Mesenchymal stem cell (in vitro differentiated cells and primary cell): ENCODE data around the gene ARHGAP12.

ENCODE experiments used
- DNase-seq: peaks from one replicate; pipeline ENCODE4 v3.0.0-alpha.2; 2013
- H2AFZ ChIP-seq: one replicate; pipeline ENCODE4 v1.6.1; 2013; ENCODE audit warnings: low read depth, mild to moderate bottlenecking, control low read depth, inconsistent platforms, low read length, moderate library complexity
- H2AK5ac ChIP-seq: 2 replicates; pipeline ENCODE4 v1.6.1; 2013; ENCODE audit warnings: low read length, moderate library complexity, mild to moderate bottlenecking, inconsistent platforms; ENCODE audit not compliant: severe bottlenecking
- H2BK120ac ChIP-seq: one replicate; pipeline ENCODE4 v1.6.1; 2013; ENCODE audit warnings: low read depth, mild to moderate bottlenecking, inconsistent platforms, low read length, moderate library complexity
- H2BK12ac ChIP-seq, 2 experiments: one replicate each; pipeline ENCODE4 v1.6.1; 2013; ENCODE audit warnings: inconsistent platforms in 2 of 2, low read length in 2 of 2, mild to moderate bottlenecking in 2 of 2, moderate library complexity in 2 of 2, control low read depth in 1 of 2
- H2BK15ac ChIP-seq: one replicate; pipeline ENCODE4 v1.6.1; 2013; ENCODE audit warnings: mild to moderate bottlenecking, low read depth, inconsistent platforms; ENCODE audit not compliant: poor library complexity, severe bottlenecking
- H2BK5ac ChIP-seq: 2 replicates; pipeline ENCODE4 v1.6.1; 2013; ENCODE audit warnings: low read depth, mild to moderate bottlenecking, low read length, control low read depth, inconsistent platforms; ENCODE audit not compliant: poor library complexity, severe bottlenecking
- H3K14ac ChIP-seq, 2 experiments: one replicate each; pipeline ENCODE4 v1.6.1; 2013; ENCODE audit warnings: inconsistent platforms in 2 of 2, low read length in 2 of 2, control low read depth in 1 of 2, mild to moderate bottlenecking in 1 of 2, moderate library complexity in 1 of 2
- H3K18ac ChIP-seq, 2 experiments: one replicate each; pipeline ENCODE4 v1.6.1; 2013; ENCODE audit warnings: inconsistent platforms in 2 of 2, low read length in 2 of 2, control low read depth in 1 of 2, low read depth in 1 of 2, mild to moderate bottlenecking in 1 of 2
- H3K23ac ChIP-seq, 2 experiments: one replicate each; pipeline ENCODE4 v1.6.1; 2013; ENCODE audit warnings: inconsistent platforms in 2 of 2, low read length in 2 of 2, mild to moderate bottlenecking in 2 of 2, moderate library complexity in 2 of 2, control low read depth in 1 of 2
- H3K27ac ChIP-seq: 2 replicates; pipeline ENCODE4 v1.5.1; 2013; ENCODE audit warnings: mild to moderate bottlenecking, moderate library complexity, low read length, control low read depth, inconsistent platforms; ENCODE audit not compliant: poor library complexity, severe bottlenecking
- H3K27me3 ChIP-seq, 2 experiments: 2 replicates each; pipeline versions ENCODE4 v1.6.1 to v1.7.0; 2013; ENCODE audit warnings: low read length in 2 of 2, mild to moderate bottlenecking in 2 of 2, moderate library complexity in 2 of 2, control low read depth in 1 of 2, inconsistent platforms in 1 of 2; ENCODE audit not compliant: control insufficient read depth in 1 of 2, insufficient read depth in 1 of 2
- H3K36me3 ChIP-seq, 2 experiments: 2 replicates each; pipeline versions ENCODE4 v1.6.1 to v1.7.0; 2013; ENCODE audit warnings: low read length in 2 of 2, control low read depth in 1 of 2, inconsistent platforms in 1 of 2, low read depth in 1 of 2, mild to moderate bottlenecking in 1 of 2; ENCODE audit not compliant: insufficient read depth in 2 of 2, control insufficient read depth in 1 of 2
- H3K4ac ChIP-seq, 2 experiments: one replicate each; pipeline ENCODE4 v1.6.1; 2013; ENCODE audit warnings: inconsistent platforms in 2 of 2, low read length in 2 of 2, mild to moderate bottlenecking in 2 of 2, moderate library complexity in 2 of 2, control low read depth in 1 of 2, low read depth in 1 of 2
- H3K4me1 ChIP-seq: 2 replicates; pipeline ENCODE4 v1.6.1; 2013; ENCODE audit warnings: low read depth, low read length, control low read depth; ENCODE audit not compliant: control insufficient read depth, insufficient read depth
- H3K4me2 ChIP-seq: 2 replicates; pipeline ENCODE4 v1.6.1; 2013; ENCODE audit warnings: low read length, mild to moderate bottlenecking, inconsistent platforms; ENCODE audit not compliant: poor library complexity, severe bottlenecking
- H3K4me3 ChIP-seq, 2 experiments: 2 replicates each; pipeline versions ENCODE4 v1.5.1 to v1.7.0; 2013; ENCODE audit warnings: low read length in 2 of 2, mild to moderate bottlenecking in 2 of 2, control low read depth in 1 of 2, low read depth in 1 of 2; ENCODE audit not compliant: insufficient read depth in 1 of 2
- H3K79me1 ChIP-seq: replicated peaks from 2 replicates; pipeline ENCODE4 v1.6.1; 2013; ENCODE audit warnings: mild to moderate bottlenecking, control low read depth, low read length, inconsistent platforms; ENCODE audit not compliant: poor library complexity, severe bottlenecking
- H3K9ac ChIP-seq: 2 replicates; pipeline ENCODE4 v1.7.0; 2013; ENCODE audit warnings: mild to moderate bottlenecking, low read length, moderate library complexity
- H3K9me3 ChIP-seq: 2 replicates; pipeline ENCODE4 v1.7.0; 2013; ENCODE audit warnings: mild to moderate bottlenecking, low read length; ENCODE audit not compliant: control insufficient read depth
- H4K8ac ChIP-seq: one replicate; pipeline ENCODE4 v1.6.1; 2013; ENCODE audit warnings: inconsistent platforms, mild to moderate bottlenecking, low read length, moderate library complexity
- H4K91ac ChIP-seq: one replicate; pipeline ENCODE4 v1.6.1; 2013; ENCODE audit warnings: mild to moderate bottlenecking, low read length, inconsistent platforms
- WGBS: methylation state at CpG from one replicate; pipeline ENCODE4 v1.1.7; 2013; ENCODE audit warnings: mixed read lengths; 5-methylcytosine and 5-hydroxymethylcytosine counted together

ARHGAP12 gene

GRCh38 chr10:31836569-31837406, 91.8 kb downstream of the ARHGAP12 start:
- 74% methylated on average over 7 of the region's 9 CpGs for WGBS
- no peak overlapping the region for H3K23ac ChIP-seq
- no peak overlapping the region for H3K9ac ChIP-seq
- no peak overlapping the region for H4K8ac ChIP-seq
- peaks cover 6% of the 10 kb centered on the region for H3K79me1 ChIP-seq
- no peak overlapping the region for H2AFZ ChIP-seq
- H3K4me2 ChIP-seq = no peak overlapping the region
- peaks cover 0 to 47% of the 10 kb centered on the region in 2 experiments for H3K36me3 ChIP-seq
- H3K14ac ChIP-seq = no peak overlapping the region
- no peak overlapping the region for H2BK12ac ChIP-seq
- H3K4me1 ChIP-seq = no peaks in the 10 kb centered on the region
- no peak overlapping the region for H3K4me3 ChIP-seq
- H3K9me3 ChIP-seq = no peaks in the 10 kb centered on the region
- H3K27me3 ChIP-seq = no peaks in the 10 kb centered on the region
- DNase-seq = peak; percentile 48
- no peak overlapping the region for H2BK120ac ChIP-seq
- H3K4ac ChIP-seq = no peak overlapping the region
- no peak overlapping the region for H2BK15ac ChIP-seq
- H4K91ac ChIP-seq = no peak overlapping the region
- no peak overlapping the region for H3K18ac ChIP-seq
- no peak overlapping the region for H2BK5ac ChIP-seq
- H3K27ac ChIP-seq = no peak overlapping the region
- H2AK5ac ChIP-seq = peak overlapping the region; percentile 2

GRCh38 chr10:31833753-31834152, 94.9 kb downstream of the ARHGAP12 start:
- no peak overlapping the region for H2BK15ac ChIP-seq
- no peak overlapping the region for H3K27ac ChIP-seq
- no peaks in the 10 kb centered on the region for H3K9me3 ChIP-seq
- H3K4me2 ChIP-seq = no peak overlapping the region
- H3K18ac ChIP-seq = no peak overlapping the region
- H4K91ac ChIP-seq = no peak overlapping the region
- H3K4me1 ChIP-seq = no peaks in the 10 kb centered on the region
- no peak overlapping the region for H3K14ac ChIP-seq
- H3K23ac ChIP-seq = no peak overlapping the region
- no peaks in the 10 kb centered on the region for H3K27me3 ChIP-seq
- H3K9ac ChIP-seq = no peak overlapping the region
- no peak overlapping the region for H2BK5ac ChIP-seq
- H3K79me1 ChIP-seq = peaks cover 4% of the 10 kb centered on the region
- H3K36me3 ChIP-seq = peaks cover 0 to 32% of the 10 kb centered on the region in 2 experiments
- H2AK5ac ChIP-seq = no peak overlapping the region
- H3K4ac ChIP-seq = no peak overlapping the region
- no peak overlapping the region for H4K8ac ChIP-seq
- no peak overlapping the region for H2AFZ ChIP-seq
- no peak for DNase-seq
- H3K4me3 ChIP-seq = no peak overlapping the region
- no peak overlapping the region for H2BK120ac ChIP-seq
- no peak overlapping the region for H2BK12ac ChIP-seq

GRCh38 chr10:31832261-31832660, 96.4 kb downstream of the ARHGAP12 start:
- no peak overlapping the region for H4K91ac ChIP-seq
- H3K4me3 ChIP-seq = no peak overlapping the region
- H2BK12ac ChIP-seq = no peak overlapping the region
- peaks cover 0 to 24% of the 10 kb centered on the region in 2 experiments for H3K36me3 ChIP-seq
- no peaks in the 10 kb centered on the region for H3K9me3 ChIP-seq
- no peak overlapping the region for H3K18ac ChIP-seq
- no peak overlapping the region for H3K4ac ChIP-seq
- no peak overlapping the region for H3K14ac ChIP-seq
- no peaks in the 10 kb centered on the region for H3K4me1 ChIP-seq
- H4K8ac ChIP-seq = no peak overlapping the region
- no peak overlapping the region for H2BK15ac ChIP-seq
- H3K79me1 ChIP-seq = peaks cover 3% of the 10 kb centered on the region
- no peaks in the 10 kb centered on the region for H3K27me3 ChIP-seq
- H2BK120ac ChIP-seq = no peak overlapping the region
- no peak overlapping the region for H2BK5ac ChIP-seq
- H3K4me2 ChIP-seq = no peak overlapping the region
- DNase-seq = no peak
- no peak overlapping the region for H3K9ac ChIP-seq
- H2AFZ ChIP-seq = no peak overlapping the region
- H2AK5ac ChIP-seq = no peak overlapping the region
- no CpG with 5 or more reads among the region's 1 CpG for WGBS
- H3K27ac ChIP-seq = no peak overlapping the region
- H3K23ac ChIP-seq = no peak overlapping the region

- Histone ChIP-seq H3K23ac (no peak overlapping the region), H2BK15ac (no peak overlapping the region), H3K4ac (no peak overlapping the region), H2BK120ac (no peak overlapping the region), H3K9me3 (no peaks in the 10 kb centered on the region), H2BK5ac (no peak overlapping the region), H2AFZ (no peak overlapping the region), H2BK12ac (no peak overlapping the region), H2AK5ac (no peak overlapping the region), H3K14ac (no peak overlapping the region), H3K9ac (no peak overlapping the region), H3K79me1 (peaks cover 1% of the 10 kb centered on the region), H3K27me3 (no peaks in the 10 kb centered on the region), H3K4me2 (no peak overlapping the region), H4K91ac (no peak overlapping the region), H3K36me3 (peaks cover 0 to 26% of the 10 kb centered on the region in 2 experiments), H4K8ac (no peak overlapping the region), H3K4me3 (no peak overlapping the region), H3K4me1 (no peaks in the 10 kb centered on the region), H3K18ac (no peak overlapping the region), H3K27ac (no peak overlapping the region)
- peak; percentile 19 for DNase-seq
- 83% methylated on average over 3 of the region's 5 CpGs for WGBS
These were observed 97.7 kb downstream of the ARHGAP12 start for GRCh38 chr10:31830887-31831286.
